SU-DHL-6 (cell line): ENCODE results near the gene DLG1.

Source experiments
- EZH2phosphoT487 ChIP-seq: fragments of 200-600 bp; sonication (generic), shearing (Covaris generic); conservative IDR thresholded peaks from 2 replicates; pipeline ENCODE4 v1.6.1; 2018; ENCODE audit warnings: mild to moderate bottlenecking, antibody characterized with exemption, low read length, moderate library complexity, mixed read lengths
- TF ChIP-seq, protein P1 (sequence below): fragments of 200-600 bp; sonication (generic); IDR thresholded peaks from one replicate; pipeline ENCODE4 v1.5.1; 2017; ENCODE audit warnings: antibody characterized with exemption, mild to moderate bottlenecking, low read length, moderate library complexity; ENCODE audit not compliant: insufficient read depth, poor library complexity, severe bottlenecking

DNA sequence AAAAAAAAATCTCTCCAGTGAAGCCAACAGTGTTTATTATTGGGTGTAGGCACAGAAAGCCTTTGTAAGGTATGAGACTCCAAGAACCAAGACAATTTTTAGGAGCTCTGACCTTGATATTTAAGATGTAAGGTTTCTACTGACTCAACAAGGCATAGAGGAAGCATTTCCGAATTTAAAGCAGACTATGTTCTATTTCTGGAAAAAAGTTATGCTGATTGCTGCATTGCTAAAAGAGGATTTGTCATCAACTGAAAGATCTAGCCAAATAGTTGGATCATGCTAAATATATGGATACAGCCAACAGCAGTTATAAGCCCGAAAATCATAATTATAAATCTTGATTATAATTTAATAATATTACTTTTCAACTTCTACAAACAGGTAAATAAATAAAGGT lies 215.5 kb downstream of the DLG1 start:
- no peak for TF ChIP-seq EZH2phosphoT487
- TF ChIP-seq, protein P1, sequence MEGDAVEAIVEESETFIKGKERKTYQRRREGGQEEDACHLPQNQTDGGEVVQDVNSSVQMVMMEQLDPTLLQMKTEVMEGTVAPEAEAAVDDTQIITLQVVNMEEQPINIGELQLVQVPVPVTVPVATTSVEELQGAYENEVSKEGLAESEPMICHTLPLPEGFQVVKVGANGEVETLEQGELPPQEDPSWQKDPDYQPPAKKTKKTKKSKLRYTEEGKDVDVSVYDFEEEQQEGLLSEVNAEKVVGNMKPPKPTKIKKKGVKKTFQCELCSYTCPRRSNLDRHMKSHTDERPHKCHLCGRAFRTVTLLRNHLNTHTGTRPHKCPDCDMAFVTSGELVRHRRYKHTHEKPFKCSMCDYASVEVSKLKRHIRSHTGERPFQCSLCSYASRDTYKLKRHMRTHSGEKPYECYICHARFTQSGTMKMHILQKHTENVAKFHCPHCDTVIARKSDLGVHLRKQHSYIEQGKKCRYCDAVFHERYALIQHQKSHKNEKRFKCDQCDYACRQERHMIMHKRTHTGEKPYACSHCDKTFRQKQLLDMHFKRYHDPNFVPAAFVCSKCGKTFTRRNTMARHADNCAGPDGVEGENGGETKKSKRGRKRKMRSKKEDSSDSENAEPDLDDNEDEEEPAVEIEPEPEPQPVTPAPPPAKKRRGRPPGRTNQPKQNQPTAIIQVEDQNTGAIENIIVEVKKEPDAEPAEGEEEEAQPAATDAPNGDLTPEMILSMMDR = no peak
